GM23248 (cell line): ENCODE measurements around the gene SEPTIN1.
"Not testable (repeated sequence)": the region's sequence is repeated elsewhere in the genome, so short reads cannot be mapped to it uniquely, and the experiment has no call there.

Source experiments
- EZH2 ChIP-seq: fragments of 200-600 bp; sonication (generic); IDR thresholded peaks from 2 replicates; pipeline ENCODE4 v1.6.1; 2018; ENCODE audit warnings: antibody characterized with exemption, mild to moderate bottlenecking; ENCODE audit not compliant: insufficient read depth, poor library complexity, severe bottlenecking
- EZH2phosphoT487 ChIP-seq: fragments of 200-600 bp; sonication (generic); IDR thresholded peaks from 2 replicates; pipeline ENCODE4 v1.6.1; 2018; ENCODE audit warnings: antibody characterized with exemption, moderate library complexity, mild to moderate bottlenecking, low read depth; ENCODE audit not compliant: insufficient read depth

- TF ChIP-seq EZH2, EZH2phosphoT487: not testable (repeated sequence)
Observed at GRCh38 chr16:30335028-30335597, 47.2 kb downstream of the SEPTIN1 start.
